ENCODE data around the gene RMC1.
A peak's percentile ranks its signal among the peaks of the same experiment; 100 is the strongest.
"Not testable (repeated sequence)": the region's sequence is repeated elsewhere in the genome, so short reads cannot be mapped to it uniquely, and the experiment has no call there.

Gene RMC1

DNA sequence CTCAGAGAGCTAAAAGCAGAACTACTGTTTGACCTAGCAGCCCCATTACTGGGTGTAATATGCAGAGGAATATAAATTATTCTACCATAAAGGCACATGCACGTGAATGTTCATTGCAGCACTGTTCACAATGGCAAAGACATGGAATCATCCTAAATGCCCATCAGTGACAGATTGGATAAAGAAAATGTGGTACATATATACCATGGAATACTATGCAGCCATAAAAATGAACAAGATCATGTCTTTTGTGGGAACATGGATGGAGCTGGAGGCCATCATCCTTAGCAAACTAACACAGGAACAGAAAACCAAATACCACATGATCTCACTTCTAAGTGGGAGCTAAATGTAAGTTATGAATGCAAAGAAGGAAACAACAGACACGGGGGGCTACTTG, 7.6 kb downstream of the RMC1 start:
- Mint-ChIP-seq H3K4me1 (peaks cover 27% of the 10 kb centered on the region), H3K36me3 (peaks cover 22% of the 10 kb centered on the region)
- not testable (repeated sequence) for H3K27me3 Mint-ChIP-seq; DNase-seq (ENCODE audit: low spot score in 2 of 2); ATAC-seq (ENCODE audit: low read depth); H3K27ac Mint-ChIP-seq; H3K9me3 Mint-ChIP-seq; H3K4me3 Mint-ChIP-seq

DNA sequence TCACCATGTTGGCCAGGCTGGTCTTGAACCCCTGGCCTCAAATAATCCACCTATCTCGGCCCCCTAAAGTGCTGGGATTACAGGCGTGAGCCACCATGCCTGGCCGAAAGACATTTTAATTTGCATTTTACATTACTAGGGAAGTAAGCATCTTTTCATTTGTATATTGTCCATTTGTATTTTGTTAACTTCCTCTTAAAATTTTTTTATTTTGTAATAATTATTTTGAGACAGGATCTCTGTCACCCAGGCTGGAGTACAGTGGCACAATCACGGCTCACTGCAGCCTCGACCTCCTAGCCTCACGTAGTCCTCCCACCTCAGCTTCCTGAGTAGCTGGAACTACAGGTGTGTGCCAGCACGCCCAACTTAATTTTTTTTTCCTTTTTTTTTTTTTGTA, 8.9 kb downstream of the RMC1 start:
- Mint-ChIP-seq H3K36me3 (peaks cover 23% of the 10 kb centered on the region), H3K27ac (peak overlapping the region; percentile 75), H3K4me1 (peaks cover 29% of the 10 kb centered on the region)
- not testable (repeated sequence) for H3K27me3 Mint-ChIP-seq; H3K4me3 Mint-ChIP-seq; H3K9me3 Mint-ChIP-seq; DNase-seq (ENCODE audit: low spot score in 2 of 2)
- peak; percentile 39 for ATAC-seq (ENCODE audit: low read depth)

DNA sequence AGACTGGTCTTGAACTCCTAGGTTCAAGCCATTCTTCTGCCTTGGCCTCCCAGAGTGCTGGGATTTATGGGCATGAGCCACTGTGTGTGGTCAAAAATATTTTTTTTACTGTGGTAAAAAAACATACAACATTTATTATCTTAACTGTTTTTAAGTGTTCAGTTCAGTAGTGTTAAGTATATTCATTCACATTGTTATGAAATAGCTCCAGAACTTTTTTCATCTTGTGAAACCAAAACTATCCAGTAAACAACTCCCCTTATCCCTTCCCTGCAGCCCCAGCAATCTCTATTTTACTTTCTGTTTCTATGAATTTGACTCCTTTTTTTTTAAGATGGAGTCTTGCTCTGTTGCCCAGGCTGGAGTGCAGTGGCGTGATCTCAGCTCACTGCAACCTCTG, 9.3 kb downstream of the RMC1 start:
- Mint-ChIP-seq H3K27me3 (no peaks in the 10 kb centered on the region), H3K27ac (peak overlapping the region; percentile 75), H3K4me1 (peaks cover 27% of the 10 kb centered on the region), H3K9me3 (no peaks in the 10 kb centered on the region), H3K36me3 (peaks cover 23% of the 10 kb centered on the region), H3K4me3 (peak overlapping the region; percentile 40)
- ATAC-seq (ENCODE audit: low read depth): peak; percentile 32
- DNase-seq (ENCODE audit: low spot score in 2 of 2): no peak

DNA sequence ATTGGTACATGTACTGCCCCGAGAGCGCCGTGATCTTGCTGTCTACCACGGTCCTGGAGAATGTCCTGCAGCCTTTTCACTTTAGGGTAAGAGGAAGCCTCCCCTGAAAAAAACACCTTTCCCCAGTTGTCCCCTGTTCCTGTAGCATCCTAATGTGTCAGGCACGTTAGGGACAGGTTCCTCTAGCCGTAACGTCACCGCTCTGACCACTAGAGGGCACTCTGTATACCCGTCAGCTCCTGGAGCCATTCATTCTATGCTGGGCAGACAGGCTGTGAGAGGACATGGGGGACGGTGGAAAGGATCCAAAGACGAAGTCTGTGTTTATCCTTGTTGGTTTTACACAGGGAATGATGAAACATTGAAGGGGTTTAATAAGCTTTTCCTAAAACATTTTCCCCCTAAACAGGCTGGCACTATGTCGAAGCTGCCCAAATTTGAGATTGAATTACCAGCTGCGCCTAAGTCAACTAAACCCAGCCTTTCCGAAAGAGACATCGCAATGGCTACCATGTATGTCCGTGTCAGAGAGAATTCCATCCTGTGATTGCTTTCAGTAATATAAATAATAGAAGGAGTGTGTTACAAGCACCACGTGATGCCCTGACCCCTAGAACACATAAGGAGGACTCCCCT, 12.7 kb downstream of the RMC1 start:
- Mint-ChIP-seq H3K27ac (no peak overlapping the region), H3K9me3 (no peaks in the 10 kb centered on the region), H3K4me3 (no peak overlapping the region), H3K36me3 (peaks cover 29% of the 10 kb centered on the region), H3K4me1 (peaks cover 18% of the 10 kb centered on the region), H3K27me3 (no peaks in the 10 kb centered on the region)
- peak; percentile 67 to 69 for DNase-seq (ENCODE audit: low spot score in 2 of 2)
- peak; percentile 87 for ATAC-seq (ENCODE audit: low read depth)

DNA sequence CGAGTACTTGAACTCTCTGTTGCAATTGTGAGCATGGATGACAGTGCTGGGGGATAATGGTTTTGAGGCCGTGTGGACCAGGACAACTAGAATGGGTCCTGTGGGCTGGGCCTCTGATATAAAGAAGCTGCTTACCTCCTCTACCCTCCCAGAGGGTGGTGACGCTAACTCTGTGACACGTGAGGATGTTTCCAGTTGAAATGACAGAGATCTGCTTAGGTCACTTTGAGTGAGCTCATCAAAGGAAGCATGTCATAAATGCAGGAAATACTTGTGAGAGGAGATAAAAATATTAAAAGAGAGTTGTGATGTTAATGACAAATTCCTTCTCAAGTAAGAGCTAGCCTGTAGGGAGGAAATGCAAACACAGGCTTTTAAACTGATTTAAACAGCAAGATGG, 16.4 kb downstream of the RMC1 start:
- no peaks in the 10 kb centered on the region for H3K27me3 Mint-ChIP-seq
- H3K4me3 Mint-ChIP-seq: no peak overlapping the region
- H3K27ac Mint-ChIP-seq: no peak overlapping the region
- DNase-seq (ENCODE audit: low spot score in 2 of 2): no peak
- peaks cover 33% of the 10 kb centered on the region for H3K36me3 Mint-ChIP-seq
- H3K4me1 Mint-ChIP-seq: peaks cover 16% of the 10 kb centered on the region
- no peak for ATAC-seq (ENCODE audit: low read depth)
- H3K9me3 Mint-ChIP-seq: no peaks in the 10 kb centered on the region

DNA sequence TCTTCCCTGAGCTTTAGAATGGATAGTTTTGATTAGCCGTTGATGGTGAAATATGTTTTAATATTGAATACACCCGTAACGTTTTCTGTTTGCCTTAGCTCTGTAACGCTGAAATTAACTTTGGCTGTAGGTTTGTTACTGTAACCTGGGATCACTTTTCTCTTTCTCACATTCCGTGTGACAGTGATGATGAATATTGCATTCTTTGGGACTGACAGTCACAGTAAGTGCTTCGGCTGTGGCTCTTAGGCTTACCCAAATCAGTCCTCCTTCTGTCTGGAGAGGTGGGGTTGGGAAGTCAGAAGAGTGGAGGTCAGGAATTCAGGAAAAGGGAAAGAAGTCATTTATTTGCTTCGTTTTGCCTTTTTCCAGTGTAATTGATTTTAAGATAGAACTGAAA, 18.0 kb downstream of the RMC1 start:
- Mint-ChIP-seq H3K36me3 (peaks cover 32% of the 10 kb centered on the region), H3K4me3 (no peak overlapping the region), H3K4me1 (peaks cover 11% of the 10 kb centered on the region), H3K9me3 (no peaks in the 10 kb centered on the region), H3K27me3 (no peaks in the 10 kb centered on the region), H3K27ac (peak overlapping the region; percentile 41)
- DNase-seq (ENCODE audit: low spot score in 2 of 2) (no peak), ATAC-seq (ENCODE audit: low read depth) (no peak)

DNA sequence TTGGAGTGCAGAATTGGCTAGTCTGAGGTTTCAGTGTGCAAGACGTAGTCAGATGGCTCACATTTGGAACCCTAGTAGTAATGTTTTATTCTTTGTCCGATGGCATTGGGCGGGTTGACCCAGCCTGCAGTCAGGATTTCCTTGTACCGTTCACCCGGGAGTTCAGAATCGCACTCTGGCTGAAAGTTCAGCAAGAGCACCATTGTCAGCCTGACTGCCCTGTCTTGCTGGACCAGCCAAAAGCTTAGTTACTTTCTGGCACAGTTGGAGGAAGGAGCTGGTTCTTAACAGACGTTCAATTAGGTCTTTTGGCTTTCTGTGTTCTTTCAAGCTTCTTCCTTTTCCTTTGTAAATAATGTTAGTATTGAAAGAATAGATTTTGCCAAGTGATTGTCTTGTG, 18.6 kb downstream of the RMC1 start:
- DNase-seq (ENCODE audit: low spot score in 2 of 2): no peak
- H3K4me1 Mint-ChIP-seq: peaks cover 11% of the 10 kb centered on the region
- no peaks in the 10 kb centered on the region for H3K27me3 Mint-ChIP-seq
- no peaks in the 10 kb centered on the region for H3K9me3 Mint-ChIP-seq
- peak overlapping the region; percentile 41 for H3K27ac Mint-ChIP-seq
- ATAC-seq (ENCODE audit: low read depth): no peak
- no peak overlapping the region for H3K4me3 Mint-ChIP-seq
- H3K36me3 Mint-ChIP-seq: peaks cover 32% of the 10 kb centered on the region

DNA sequence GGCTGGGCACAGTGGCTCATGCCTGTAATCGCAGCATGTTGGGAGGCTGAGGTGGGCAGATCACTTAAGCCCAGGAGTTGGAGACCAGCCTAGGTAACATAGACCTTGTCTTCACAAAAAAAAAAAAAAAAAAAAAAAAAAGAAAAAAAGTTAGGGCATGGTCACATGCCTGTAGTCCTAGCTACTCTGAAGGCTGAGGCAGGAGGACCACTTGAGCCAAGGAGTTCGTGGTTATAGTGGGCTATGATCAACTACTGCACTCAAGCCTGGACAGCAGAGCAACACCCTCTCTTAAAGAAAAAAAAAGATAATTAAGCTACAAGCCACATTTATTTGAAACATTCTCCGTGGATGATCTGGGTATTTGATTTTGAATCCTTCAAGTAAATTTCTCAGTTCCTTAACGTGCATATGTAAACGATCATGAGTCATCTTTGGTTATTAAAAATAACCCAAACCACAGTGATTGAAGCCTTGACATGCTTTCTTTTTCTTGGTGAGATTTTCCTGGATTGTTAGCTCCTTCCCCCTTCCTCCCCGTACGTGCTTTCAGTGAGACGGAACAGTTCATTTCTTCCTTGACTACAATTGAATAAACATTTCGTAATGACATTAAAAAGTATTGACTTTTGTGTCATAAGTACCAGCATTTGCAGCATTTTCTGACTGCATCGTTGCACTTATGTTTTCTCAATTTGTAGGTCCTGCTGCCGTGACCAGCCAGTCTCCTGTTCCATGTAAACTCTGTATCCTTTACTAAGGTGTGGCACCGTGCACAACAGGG, 20.3 kb downstream of the RMC1 start:
- H3K4me1 Mint-ChIP-seq: peaks cover 11% of the 10 kb centered on the region
- H3K4me3 Mint-ChIP-seq: peak overlapping the region; percentile 18
- H3K27ac Mint-ChIP-seq: peak overlapping the region; percentile 83
- peaks cover 30% of the 10 kb centered on the region for H3K36me3 Mint-ChIP-seq
- no peaks in the 10 kb centered on the region for H3K27me3 Mint-ChIP-seq
- H3K9me3 Mint-ChIP-seq: no peaks in the 10 kb centered on the region
- ATAC-seq (ENCODE audit: low read depth) (peak; percentile 52), DNase-seq (ENCODE audit: low spot score in 2 of 2) (no peak)

DNA sequence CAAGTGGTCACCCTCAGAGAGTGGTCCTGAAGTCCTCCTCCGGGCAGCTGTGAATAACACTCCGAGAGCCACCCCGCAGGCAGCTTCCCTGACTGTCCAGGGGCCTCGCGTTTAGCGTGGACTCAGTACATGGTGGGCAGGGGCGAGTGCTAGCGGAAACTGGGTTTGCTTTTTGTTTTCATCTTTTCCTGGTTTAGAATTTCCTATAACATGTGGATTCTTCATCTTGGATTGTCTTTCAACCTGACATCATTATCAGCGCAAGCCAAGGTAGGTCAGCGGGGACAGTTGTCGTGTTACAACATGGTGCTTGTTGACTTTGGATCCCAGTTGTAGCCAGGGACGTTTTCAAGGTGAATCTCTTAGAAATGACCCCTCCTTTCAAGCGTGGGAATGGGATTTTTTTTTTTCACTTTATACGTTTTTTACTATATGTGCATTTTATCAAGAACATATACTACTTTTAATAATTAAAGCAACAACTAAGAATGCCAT, 20.9 kb downstream of the RMC1 start:
- Mint-ChIP-seq H3K27ac (peak overlapping the region; percentile 83), H3K4me3 (no peak overlapping the region), H3K9me3 (no peaks in the 10 kb centered on the region), H3K27me3 (no peaks in the 10 kb centered on the region), H3K36me3 (peaks cover 32% of the 10 kb centered on the region), H3K4me1 (peaks cover 11% of the 10 kb centered on the region)
- DNase-seq (ENCODE audit: low spot score in 2 of 2): no peak
- no peak for ATAC-seq (ENCODE audit: low read depth)

DNA sequence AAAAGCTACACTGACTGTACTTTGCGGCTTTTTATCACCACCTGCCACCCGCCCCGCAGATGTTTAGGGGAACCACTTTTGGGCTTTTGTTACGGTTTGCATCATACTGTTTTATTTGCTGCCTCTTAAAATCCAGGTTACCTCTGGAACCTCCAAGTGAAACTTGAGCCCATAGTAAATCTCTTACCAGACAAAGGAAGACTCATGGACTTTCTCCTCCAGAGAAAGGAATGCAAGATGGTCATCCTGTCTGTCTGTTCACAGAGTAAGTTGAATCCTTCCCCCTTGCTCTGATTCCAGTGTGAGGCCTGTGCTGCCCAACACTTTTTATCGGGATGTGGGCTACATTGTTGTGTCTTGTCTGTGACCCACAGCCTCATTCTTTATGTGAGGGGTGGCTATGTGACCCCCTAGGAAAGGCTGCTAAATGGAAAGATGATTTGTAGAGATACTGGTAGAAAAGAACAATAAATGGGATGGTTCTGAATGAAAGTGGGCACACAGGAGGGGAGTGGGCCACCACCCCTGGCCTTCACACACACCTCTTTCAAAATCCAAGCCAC, 23.3 kb downstream of the RMC1 start:
- no peak for DNase-seq (ENCODE audit: low spot score in 2 of 2)
- Mint-ChIP-seq H3K27me3 (no peaks in the 10 kb centered on the region), H3K4me3 (no peak overlapping the region), H3K36me3 (peaks cover 37% of the 10 kb centered on the region), H3K9me3 (no peaks in the 10 kb centered on the region), H3K27ac (no peak overlapping the region), H3K4me1 (peaks cover 11% of the 10 kb centered on the region)
- no peak for ATAC-seq (ENCODE audit: low read depth)

DNA sequence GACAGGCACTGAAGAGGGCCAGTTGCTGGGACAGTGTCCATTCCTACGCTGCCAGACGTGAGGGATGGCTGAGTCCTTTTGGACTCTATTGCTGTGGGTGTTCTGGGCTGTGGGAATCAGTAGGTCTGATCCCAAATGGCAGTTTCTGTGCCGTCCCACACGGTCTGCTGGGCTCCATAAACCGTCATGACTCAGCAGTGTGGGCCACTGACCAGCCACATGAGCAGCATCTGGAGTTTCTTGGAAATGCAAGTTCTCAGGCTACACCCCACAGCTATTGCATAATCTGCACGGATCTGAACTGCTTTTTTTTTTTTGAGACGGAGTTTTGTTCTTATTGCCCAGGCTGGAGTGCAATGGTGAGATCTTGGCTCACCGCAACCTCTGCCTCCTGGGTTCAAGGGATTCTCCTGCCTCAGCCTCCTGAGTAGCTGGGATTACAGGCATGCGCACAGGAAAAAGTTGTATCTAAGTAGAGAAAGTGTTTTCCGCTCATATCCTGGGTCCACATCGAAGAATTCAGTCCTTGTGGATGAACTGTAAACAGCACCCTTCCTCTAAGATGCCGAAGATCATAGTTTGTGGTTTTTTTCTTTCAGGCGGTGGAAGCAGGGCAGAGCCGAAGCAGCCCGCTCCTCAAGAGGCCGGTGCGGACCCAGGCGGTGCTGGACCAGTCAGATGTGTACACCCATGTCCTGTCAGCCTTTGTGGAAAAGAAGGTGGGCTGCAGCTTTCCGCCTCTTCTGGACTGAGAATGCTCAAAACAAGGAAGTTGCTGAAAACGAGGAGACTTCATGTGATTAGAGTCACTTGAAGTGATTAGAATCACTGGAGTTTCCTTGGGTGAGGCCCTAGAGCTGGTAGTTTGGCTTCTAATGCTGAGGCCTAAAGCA, 25.5 kb downstream of the RMC1 start:
- Mint-ChIP-seq H3K9me3 (no peaks in the 10 kb centered on the region), H3K4me1 (peaks cover 5% of the 10 kb centered on the region), H3K36me3 (peaks cover 46% of the 10 kb centered on the region), H3K27ac (no peak overlapping the region), H3K27me3 (no peaks in the 10 kb centered on the region), H3K4me3 (no peak overlapping the region)
- DNase-seq (ENCODE audit: low spot score in 2 of 2): no peak
- no peak for ATAC-seq (ENCODE audit: low read depth)

DNA sequence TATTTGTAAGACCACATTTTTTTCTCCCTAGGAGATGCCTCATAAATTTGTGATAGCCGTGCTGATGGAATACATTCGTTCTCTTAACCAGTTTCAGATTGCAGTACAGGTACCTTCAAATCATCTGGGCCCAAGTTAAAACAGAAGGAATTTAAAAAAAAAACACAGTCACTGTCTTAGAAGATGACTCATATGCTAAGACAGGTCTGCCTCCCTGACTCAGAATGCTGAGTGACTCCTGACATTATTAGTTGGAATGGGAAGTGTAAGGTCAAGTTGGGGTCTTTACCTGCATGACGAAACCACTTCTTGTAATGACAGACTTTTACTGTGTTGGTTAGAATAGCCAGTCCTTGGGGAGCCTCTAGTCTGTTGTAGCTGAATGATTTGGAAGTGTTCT, 26.3 kb downstream of the RMC1 start:
- no peak overlapping the region for H3K4me3 Mint-ChIP-seq
- no peaks in the 10 kb centered on the region for H3K27me3 Mint-ChIP-seq
- H3K36me3 Mint-ChIP-seq: peaks cover 39% of the 10 kb centered on the region
- no peak for DNase-seq (ENCODE audit: low spot score in 2 of 2)
- H3K27ac Mint-ChIP-seq: no peak overlapping the region
- no peaks in the 10 kb centered on the region for H3K9me3 Mint-ChIP-seq
- ATAC-seq (ENCODE audit: low read depth): no peak
- H3K4me1 Mint-ChIP-seq: peaks cover 2% of the 10 kb centered on the region

DNA sequence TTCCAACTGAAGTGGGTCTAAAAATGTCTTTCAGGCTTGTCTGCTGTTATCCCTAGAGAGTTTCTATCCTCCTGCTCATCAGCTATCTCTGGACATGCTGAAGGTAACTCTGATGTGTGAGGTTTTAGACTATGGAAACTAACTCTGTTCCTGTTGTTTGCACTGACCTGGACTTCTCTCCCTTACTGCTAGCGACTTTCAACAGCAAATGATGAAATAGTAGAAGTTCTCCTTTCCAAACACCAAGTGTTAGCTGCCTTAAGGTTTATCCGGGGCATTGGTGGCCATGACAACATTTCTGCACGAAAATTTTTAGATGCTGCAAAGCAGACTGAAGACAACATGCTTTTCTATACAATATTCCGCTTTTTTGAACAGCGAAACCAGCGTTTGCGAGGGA, 26.9 kb downstream of the RMC1 start:
- H3K9me3 Mint-ChIP-seq: no peaks in the 10 kb centered on the region
- no peak for ATAC-seq (ENCODE audit: low read depth)
- no peaks in the 10 kb centered on the region for H3K27me3 Mint-ChIP-seq
- H3K4me3 Mint-ChIP-seq: no peak overlapping the region
- no peaks in the 10 kb centered on the region for H3K4me1 Mint-ChIP-seq
- DNase-seq (ENCODE audit: low spot score in 2 of 2): no peak
- H3K27ac Mint-ChIP-seq: no peak overlapping the region
- peaks cover 39% of the 10 kb centered on the region for H3K36me3 Mint-ChIP-seq

DNA sequence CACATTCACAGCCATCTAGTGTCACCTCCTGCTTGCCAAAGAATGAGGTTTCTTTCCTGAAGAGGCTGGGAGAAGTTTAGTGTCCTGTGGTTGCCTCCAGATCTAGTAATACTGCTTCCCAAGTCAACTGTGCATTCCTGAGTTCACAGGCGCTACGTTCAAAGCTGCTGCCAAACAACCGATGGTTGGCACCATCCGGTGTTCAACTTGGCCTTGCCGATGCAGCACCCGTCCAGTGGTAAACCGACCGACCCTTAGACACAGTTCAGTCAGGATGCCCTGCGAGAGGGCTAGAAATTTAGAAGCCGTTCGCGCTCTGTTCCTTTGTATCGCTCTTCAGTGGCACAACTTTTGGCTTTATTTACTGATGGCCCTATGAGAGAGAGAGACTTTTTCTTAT, 28.6 kb downstream of the RMC1 start:
- H3K9me3 Mint-ChIP-seq: no peaks in the 10 kb centered on the region
- peaks cover 41% of the 10 kb centered on the region for H3K36me3 Mint-ChIP-seq
- H3K27me3 Mint-ChIP-seq: no peaks in the 10 kb centered on the region
- DNase-seq (ENCODE audit: low spot score in 2 of 2) (no peak), ATAC-seq (ENCODE audit: low read depth) (no peak)
- H3K4me1 Mint-ChIP-seq: no peaks in the 10 kb centered on the region
- no peak overlapping the region for H3K4me3 Mint-ChIP-seq
- H3K27ac Mint-ChIP-seq: peak overlapping the region; percentile 20
